Amniotic epithelial cell (primary cell): ENCODE measurements around the gene ANKRD29.
"Not testable (repeated sequence)": the region's sequence is repeated elsewhere in the genome, so short reads cannot be mapped to it uniquely, and the experiment has no call there.

Experiments
- DNase-seq: peaks from one replicate; pipeline ENCODE4 v3.0.0-alpha.2; 2010; ENCODE audit warnings: low read depth

Gene ANKRD29

DNA sequence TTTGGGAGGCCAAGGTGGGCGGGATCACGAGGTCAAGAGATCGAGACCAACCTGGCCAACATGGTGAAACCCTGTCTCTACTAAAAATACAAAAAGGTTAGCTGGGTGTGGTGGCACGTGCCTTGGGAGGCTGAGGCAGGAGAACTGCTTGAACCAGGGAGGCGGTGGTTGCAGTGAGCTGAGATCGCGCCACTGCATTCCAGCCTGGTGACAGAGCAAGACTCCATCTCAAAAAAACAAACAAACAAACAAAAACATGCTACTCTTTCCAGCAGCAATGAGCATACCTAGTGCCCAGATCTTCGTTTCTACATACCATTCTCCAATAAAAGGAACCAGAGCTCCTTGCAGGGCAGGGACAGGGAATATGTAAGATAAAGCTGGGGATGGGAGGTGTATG, 105.2 kb downstream of the ANKRD29 start:
- not testable (repeated sequence) for DNase-seq

DNA sequence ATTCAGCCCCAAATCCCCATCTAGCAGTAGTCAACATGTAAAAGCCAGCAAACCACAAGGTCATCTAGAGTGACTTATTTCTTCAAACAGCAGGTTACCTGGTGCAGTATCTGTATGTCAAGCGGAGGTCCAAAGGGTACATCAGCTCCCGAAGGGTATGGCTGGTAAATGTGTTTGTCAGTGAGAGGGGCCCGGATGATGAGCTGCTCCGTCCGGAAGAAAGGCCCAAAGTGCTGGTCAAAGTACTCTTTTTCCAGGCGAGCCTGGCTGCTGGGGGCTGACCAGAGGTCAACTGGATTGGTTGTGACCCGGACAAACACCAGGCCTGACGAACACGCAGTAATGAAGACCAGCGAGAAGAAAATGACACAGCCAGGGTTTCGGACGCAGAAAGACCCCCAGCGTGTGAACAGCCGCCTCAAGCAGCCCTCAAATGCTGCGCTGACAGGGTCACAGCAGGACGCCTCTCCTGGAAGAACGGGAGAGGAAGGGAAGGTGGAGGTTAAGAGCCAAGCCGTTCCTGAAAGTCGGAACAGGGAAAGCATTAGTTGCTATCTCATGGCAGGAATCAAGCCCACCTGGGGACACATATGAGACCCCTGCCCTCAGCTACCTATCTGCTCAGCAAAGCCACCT, 106.4 kb downstream of the ANKRD29 start:
- no peak for DNase-seq

DNA sequence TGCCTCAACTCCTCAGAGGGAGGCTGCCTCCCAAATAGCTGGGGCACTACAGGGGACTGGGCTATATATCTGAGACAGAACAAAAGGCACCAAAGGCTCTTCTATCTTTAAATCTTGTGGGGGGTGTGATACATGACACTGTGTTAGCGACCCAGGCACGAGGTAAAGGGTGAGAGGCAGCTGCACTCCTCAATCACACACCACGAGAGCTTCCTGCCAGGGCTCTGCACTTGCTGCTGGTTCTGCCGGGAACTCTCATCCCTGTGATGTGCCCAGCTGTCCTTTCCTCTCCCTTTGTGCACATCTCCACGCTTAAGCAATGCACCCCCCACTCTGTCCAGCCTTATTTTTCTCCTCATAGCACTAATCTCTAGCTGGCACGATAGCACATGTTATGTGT, 108.8 kb downstream of the ANKRD29 start:
- DNase-seq: no peak

DNA sequence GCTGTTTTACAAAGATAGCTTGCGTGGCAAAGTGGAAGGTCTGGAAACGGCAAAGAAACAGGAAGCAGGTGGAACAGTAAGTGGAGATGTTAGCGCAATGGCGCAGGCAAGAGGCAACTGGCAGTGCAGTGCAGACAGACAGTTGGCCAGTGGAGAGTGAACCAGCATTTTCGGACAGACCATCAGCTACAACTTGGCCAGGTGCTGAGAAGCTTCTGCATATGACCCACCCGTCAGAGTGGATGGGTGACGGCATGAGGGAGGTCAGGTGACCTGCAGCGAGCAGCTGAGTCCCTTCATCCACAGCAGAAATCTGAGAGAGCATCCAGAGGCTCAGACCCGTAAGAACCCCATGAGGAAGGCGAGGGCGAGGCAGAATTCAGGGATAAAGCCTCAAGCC, 110.2 kb downstream of the ANKRD29 start:
- DNase-seq: no peak

DNA sequence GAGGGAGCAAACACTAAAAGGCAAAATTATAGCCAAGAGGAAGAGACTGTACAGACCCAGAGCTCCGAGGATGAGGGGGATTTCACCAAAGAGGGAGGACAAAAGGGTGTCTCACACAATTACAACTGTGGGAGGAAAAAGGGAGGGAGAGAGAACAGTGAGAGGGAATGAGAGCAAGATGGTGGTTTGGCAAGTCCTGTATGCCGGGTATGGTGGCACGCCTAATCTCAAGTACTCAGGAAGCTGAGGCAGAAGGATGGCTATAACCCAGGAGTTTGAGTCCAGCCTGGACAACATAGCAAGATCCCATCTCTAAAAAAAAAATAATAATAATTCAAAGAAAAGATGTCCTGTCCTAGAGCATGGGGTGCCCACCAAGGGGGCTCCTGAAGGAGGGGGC, 110.7 kb downstream of the ANKRD29 start:
- DNase-seq: no peak

DNA sequence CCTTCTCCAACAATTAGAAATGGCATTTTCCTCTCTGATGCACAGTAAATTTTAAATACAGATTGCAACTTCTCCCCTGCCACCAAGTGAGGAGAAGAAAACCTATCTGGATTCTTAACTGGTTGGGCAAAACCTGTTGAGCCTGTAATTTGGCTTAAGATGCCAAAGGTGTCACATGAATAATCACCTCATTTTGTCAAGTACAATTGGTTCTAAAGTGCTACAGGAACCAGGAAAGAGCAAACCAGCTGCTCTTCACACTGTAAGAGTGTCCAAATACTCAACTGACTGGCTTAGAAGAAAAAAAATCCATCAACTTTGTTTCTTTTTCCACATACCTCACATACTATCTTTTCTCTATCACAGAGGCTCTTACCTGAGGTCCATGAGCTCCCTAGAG, 111.8 kb downstream of the ANKRD29 start:
- no peak for DNase-seq
